Measurements from ENCODE around the gene SUPV3L1.
A peak's percentile ranks its signal among the peaks of the same experiment; 100 is the strongest.

The SUPV3L1 gene

GRCh38 chr10:69226919-69227450, 47.0 kb downstream of the SUPV3L1 start:
- Histone ChIP-seq H3K27ac (no peak overlapping the region), H3K36me3 (no peaks in the 10 kb centered on the region), H3K27me3 (ENCODE audit: insufficient read depth, low read depth, severe bottlenecking) (no peaks in the 10 kb centered on the region)

GRCh38 chr10:69228151-69228550, 48.1 kb downstream of the SUPV3L1 start:
- Histone ChIP-seq H3K27ac (no peak overlapping the region), H3K27me3 (ENCODE audit: insufficient read depth, low read depth, severe bottlenecking) (no peaks in the 10 kb centered on the region)
- DNase-seq: peak; percentile 51

More at GRCh38 chr10:69226919-69227450, 47.0 kb downstream of the SUPV3L1 start:
- no peaks in the 10 kb centered on the region for H3K9me3 ChIP-seq (ENCODE audit: severe bottlenecking)
- no peak for DNase-seq
- no peak overlapping the region for H3K4me3 ChIP-seq (ENCODE audit: low read depth, low read length)
- no peak for TF ChIP-seq CTCF (IDR thresholded peaks at IDR 0.05; ENCODE audit: low read depth, low read length)

GRCh38 chr10:69229616-69229916, 49.5 kb downstream of the SUPV3L1 start:
- no peaks in the 10 kb centered on the region for H3K27me3 ChIP-seq (ENCODE audit: insufficient read depth, low read depth, severe bottlenecking)
- no peak for DNase-seq
- no peaks in the 10 kb centered on the region for H3K9me3 ChIP-seq (ENCODE audit: severe bottlenecking)
- no peak overlapping the region for H3K4me3 ChIP-seq (ENCODE audit: low read depth, low read length)
- no peak for TF ChIP-seq CTCF (IDR thresholded peaks at IDR 0.05; ENCODE audit: low read depth, low read length)
- no peak overlapping the region for H3K27ac ChIP-seq
- H3K36me3 ChIP-seq: no peaks in the 10 kb centered on the region

More at GRCh38 chr10:69228151-69228550, 48.1 kb downstream of the SUPV3L1 start:
- TF ChIP-seq CTCF (IDR thresholded peaks at IDR 0.05; ENCODE audit: low read depth, low read length): no peak
- H3K4me3 ChIP-seq (ENCODE audit: low read depth, low read length): no peak overlapping the region
- H3K9me3 ChIP-seq (ENCODE audit: severe bottlenecking): no peaks in the 10 kb centered on the region
- H3K36me3 ChIP-seq: no peaks in the 10 kb centered on the region

GRCh38 chr10:69230128-69230527, 50.1 kb downstream of the SUPV3L1 start:
- no peak for TF ChIP-seq CTCF (IDR thresholded peaks at IDR 0.05; ENCODE audit: low read depth, low read length)
- H3K9me3 ChIP-seq (ENCODE audit: severe bottlenecking): no peaks in the 10 kb centered on the region
- DNase-seq: no peak
- H3K4me3 ChIP-seq (ENCODE audit: low read depth, low read length): no peak overlapping the region
- no peaks in the 10 kb centered on the region for H3K27me3 ChIP-seq (ENCODE audit: insufficient read depth, low read depth, severe bottlenecking)
- H3K36me3 ChIP-seq: no peaks in the 10 kb centered on the region
- no peak overlapping the region for H3K27ac ChIP-seq

DNA sequence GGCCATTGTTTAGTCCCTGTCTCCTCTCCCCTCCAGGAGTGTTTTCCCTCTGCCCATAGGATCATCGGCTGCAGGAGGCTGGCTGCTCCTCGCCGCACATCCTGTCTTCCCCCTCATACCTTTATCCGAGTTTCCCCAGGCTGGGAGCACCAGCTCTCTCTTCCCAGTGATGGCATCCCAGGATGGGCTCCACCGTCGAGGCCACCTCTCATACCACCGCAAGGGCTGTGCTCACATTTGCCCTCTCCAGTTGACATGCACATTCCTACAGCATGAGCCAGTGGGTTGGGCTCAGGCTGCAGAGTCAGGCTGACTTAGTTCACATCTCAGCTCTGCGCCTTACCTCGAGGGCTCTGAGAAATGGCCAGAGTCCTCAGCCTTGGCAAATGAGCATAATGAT, 52.2 kb downstream of the SUPV3L1 start:
- Histone ChIP-seq H3K36me3 (no peaks in the 10 kb centered on the region), H3K4me3 (ENCODE audit: low read depth, low read length) (no peak overlapping the region), H3K9me3 (ENCODE audit: severe bottlenecking) (no peaks in the 10 kb centered on the region), H3K27me3 (ENCODE audit: insufficient read depth, low read depth, severe bottlenecking) (no peaks in the 10 kb centered on the region), H3K27ac (no peak overlapping the region)
- TF ChIP-seq CTCF (IDR thresholded peaks at IDR 0.05; ENCODE audit: low read depth, low read length): no peak
- DNase-seq: no peak

GRCh38 chr10:69232736-69233480, 52.9 kb downstream of the SUPV3L1 start:
- no peaks in the 10 kb centered on the region for H3K9me3 ChIP-seq (ENCODE audit: severe bottlenecking)
- H3K27me3 ChIP-seq (ENCODE audit: insufficient read depth, low read depth, severe bottlenecking): no peaks in the 10 kb centered on the region
- no peaks in the 10 kb centered on the region for H3K36me3 ChIP-seq
- H3K4me3 ChIP-seq (ENCODE audit: low read depth, low read length): no peak overlapping the region
- TF ChIP-seq CTCF (IDR thresholded peaks at IDR 0.05; ENCODE audit: low read depth, low read length): no peak
- DNase-seq: no peak
- H3K27ac ChIP-seq: no peak overlapping the region

All from WERI-Rb-1 (cell line).